Endothelial cell of umbilical vein (primary cell): ENCODE data around the gene FCF1. TPM values are rescaled to one million over a fixed set of nuclear protein-coding genes. Genes with fewer than 3 reads are reported as not detected.

Experiments used
- BruUV-seq: library from RNA; stranded (reverse); fragments of 400-500 nt; replicated peaks from 2 replicates; lab custom pipeline; 2021; lab: Mats Ljungman, UMichigan
- CTCF ChIA-PET: fragments of 300-600, 350-600 bp; sonication (Branson Sonifier 250); formaldehyde crosslinking; loops from one replicate; lab custom pipeline; 2021; ENCODE audit warnings: antibody characterized with exemption, inconsistent platforms; lab: Charles Lee
- POLR2A ChIA-PET: fragments of 300-600, 350-600 bp; sonication (Branson Sonifier 250); formaldehyde crosslinking; loops from one replicate; lab custom pipeline; 2021; ENCODE audit warnings: antibody characterized with exemption, inconsistent platforms; lab: Charles Lee
- DNase-seq: peaks from one replicate; pipeline ENCODE4 v3.0.0-alpha.2; 2011; ENCODE audit warnings: low read depth, low spot score
- FAIRE-seq: peaks from 2 replicates; lab custom pipeline; 2011; peaks lifted over from hg19 to GRCh38; lab: Jason Lieb, UNC
- H2AFZ ChIP-seq: 2 replicates; pipeline ENCODE4 v1.6.0; 2012; ENCODE audit warnings: low read depth, low read length, control low read depth, inconsistent platforms
- H3K27ac ChIP-seq: 2 replicates; pipeline ENCODE4 v1.5.1; 2011; ENCODE audit warnings: low read depth, mild to moderate bottlenecking, control low read depth, low read length, moderate library complexity; ENCODE audit not compliant: insufficient read depth
- H3K27me3 ChIP-seq, 2 experiments: 2 replicates each; pipeline versions ENCODE4 v1.6.0 to v1.6.1; 2011; ENCODE audit warnings: low read length in 2 of 2, mixed read lengths in 1 of 2; ENCODE audit not compliant: control insufficient read depth in 2 of 2, insufficient read depth in 2 of 2
- H3K36me3 ChIP-seq, 2 experiments: 2 replicates in 1 of 2; 3 replicates in 1 of 2; pipeline ENCODE4 v1.5.1; 2011; ENCODE audit warnings: low read length in 2 of 2, mild to moderate bottlenecking in 1 of 2, moderate library complexity in 1 of 2; ENCODE audit not compliant: control insufficient read depth in 2 of 2, insufficient read depth in 2 of 2; ENCODE audit errors: extremely low read depth in 1 of 2
- H3K4me1 ChIP-seq: 3 replicates; pipeline ENCODE4 v1.5.1; 2011; ENCODE audit warnings: mild to moderate bottlenecking, low read length; ENCODE audit not compliant: control insufficient read depth, insufficient read depth; ENCODE audit errors: extremely low read depth
- H3K4me2 ChIP-seq: 2 replicates; pipeline ENCODE4 v1.6.1; 2011; ENCODE audit warnings: low read length, control low read depth, mixed read lengths; ENCODE audit not compliant: insufficient read depth
- H3K4me3 ChIP-seq, 3 experiments: fragments of 200-600 bp in 1 of 3; sonication (generic), shearing (Covaris generic) in 1 of 3; replicated peaks in 1 of 3; 2 replicates each; pipeline ENCODE4 v1.5.1; 2011 to 2016; ENCODE audit warnings: control low read depth in 3 of 3, low read length in 3 of 3, mild to moderate bottlenecking in 2 of 3, inconsistent platforms in 1 of 3, low read depth in 1 of 3, moderate library complexity in 1 of 3; ENCODE audit not compliant: insufficient read depth in 1 of 3
- H3K79me2 ChIP-seq: 2 replicates; pipeline ENCODE4 v1.6.0; 2012; ENCODE audit warnings: low read length, inconsistent platforms; ENCODE audit not compliant: control insufficient read depth, insufficient read depth
- H3K9ac ChIP-seq: replicated peaks from 2 replicates; pipeline ENCODE3; 2011; ENCODE audit warnings: low read length, control low read depth; ENCODE audit not compliant: insufficient read depth; ENCODE audit errors: extremely low read depth
- H3K9me1 ChIP-seq: replicated peaks from 3 replicates; pipeline ENCODE4 v1.6.0; 2011; ENCODE audit warnings: mild to moderate bottlenecking, low read length; ENCODE audit not compliant: control insufficient read depth, insufficient read depth; ENCODE audit errors: extremely low read depth
- H3K9me3 ChIP-seq: replicated peaks from 2 replicates; pipeline ENCODE4 v1.5.1; 2012; ENCODE audit warnings: low read length, inconsistent platforms; ENCODE audit not compliant: control insufficient read depth, insufficient read depth
- H4K20me1 ChIP-seq: replicated peaks from 2 replicates; pipeline ENCODE3; 2011; ENCODE audit warnings: mild to moderate bottlenecking, low read length; ENCODE audit not compliant: control insufficient read depth, insufficient read depth; ENCODE audit errors: extremely low read depth
- CTCF ChIP-seq, 2 donors: IDR thresholded peaks; 1 replicate in 1 of 2; 2 replicates in 1 of 2; pipeline ENCODE4 v1.5.1; 2011; ENCODE audit warnings: low read length in 2 of 2, mild to moderate bottlenecking in 2 of 2, moderate library complexity in 2 of 2, control low read depth in 1 of 2, inconsistent platforms in 1 of 2, low read depth in 1 of 2; ENCODE audit not compliant: insufficient read depth in 1 of 2; ENCODE audit errors: extremely low read depth in 1 of 2
- EZH2 ChIP-seq: IDR thresholded peaks from 2 replicates; pipeline ENCODE4 v1.6.1; 2012; ENCODE audit warnings: borderline replicate concordance, low read depth, mild to moderate bottlenecking, moderate library complexity, low read length, inconsistent platforms; ENCODE audit not compliant: severe bottlenecking
- FOS ChIP-seq: IDR thresholded peaks from 2 replicates; pipeline ENCODE4 v1.6.1; 2011; ENCODE audit warnings: mild to moderate bottlenecking, low read length, moderate library complexity, borderline replicate concordance; ENCODE audit not compliant: insufficient read depth
- GATA2 ChIP-seq: IDR thresholded peaks from 2 replicates; pipeline ENCODE4 v1.7.0; 2011; ENCODE audit warnings: low read depth, mild to moderate bottlenecking, moderate library complexity, mixed read lengths, low read length; ENCODE audit not compliant: insufficient read length, insufficient read depth
- JUN ChIP-seq: IDR thresholded peaks from 2 replicates; pipeline ENCODE4 v1.6.1; 2011; ENCODE audit warnings: borderline replicate concordance, low read depth; ENCODE audit not compliant: insufficient read length, insufficient read depth
- MYC ChIP-seq: IDR thresholded peaks from one replicate; pipeline ENCODE4 v1.6.1; 2011; ENCODE audit warnings: mild to moderate bottlenecking, low read depth, low read length
- POLR2A ChIP-seq: IDR thresholded peaks from 2 replicates; pipeline ENCODE4 v1.6.1; 2012; ENCODE audit warnings: low read depth, mild to moderate bottlenecking, control low read depth, low read length
- POLR2AphosphoS5 ChIP-seq: IDR thresholded peaks from 2 replicates; pipeline ENCODE4 v1.6.1; 2012; ENCODE audit warnings: low read depth, mild to moderate bottlenecking, control low read depth, low read length, moderate library complexity; ENCODE audit not compliant: insufficient read depth
- dilution Hi-C: fragments of 300-500 bp; cut with MboI; formaldehyde crosslinking; loops from one replicate; pipeline ENCODE4 v1.15.0; 2019; ENCODE audit warnings: low sequenced_read_pairs; ENCODE audit not compliant: extremely low pct_ligation_motif_present
- intact Hi-C: fragments of 100-400 bp; cut with micrococcal nuclease; formaldehyde crosslinking; loops from one replicate; pipeline ENCODE4 v1.10.0; 2022
- polyA plus RNA-seq, 4 experiments: library from polyadenylated mRNA; depleted of rRNA in 3 of 4; stranded (reverse) in 3 of 4; unstranded in 1 of 4; fragments of >200 nt; gene quantifications; 2 replicates each; pipeline versions ENCODE4 v1.2.1 to v1.2.3, GENCODE V29; 2011 to 2012; ENCODE audit warnings: missing spikeins in 1 of 4
- total RNA-seq: library from RNA; stranded (reverse); gene quantifications from 2 replicates; pipeline ENCODE4 v1.2.3, GENCODE V29; 2021
- TF ChIP-seq, protein P1 (sequence below): IDR thresholded peaks from 2 replicates; pipeline ENCODE4 v1.6.1; 2011; ENCODE audit not compliant: insufficient read depth, insufficient read length

The FCF1 gene
- total and polyA plus RNA-seq, 2 donors (not counting 3 experiments of a cell fraction or from before 2014, with no cell fraction given) = 26.2 to 58.2 TPM

DNA sequence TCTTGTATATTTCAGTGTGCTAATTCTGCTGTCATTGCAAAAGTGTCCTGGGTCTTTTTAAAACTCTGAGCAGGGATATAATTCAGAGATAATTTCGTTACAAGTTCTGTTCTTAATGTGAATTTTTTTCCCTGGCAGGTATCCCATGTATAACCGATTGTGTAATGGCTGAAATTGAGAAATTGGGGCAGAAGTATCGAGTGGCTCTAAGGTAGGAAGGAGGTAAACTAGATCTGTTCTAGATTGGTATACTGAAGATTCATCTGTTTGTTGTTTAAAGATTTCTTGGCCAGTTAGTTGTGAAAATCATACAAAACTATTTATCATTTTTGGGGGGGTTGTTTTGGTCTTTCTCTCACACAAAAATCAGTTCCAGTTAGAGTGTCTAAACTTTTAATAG lies 10.2 kb downstream of the FCF1 start:
- intact Hi-C loops = no loop called here
- no peak for FAIRE-seq
- Histone ChIP-seq H3K9ac (no peak overlapping the region), H3K27me3 (no peaks in the 10 kb centered on the region), H3K4me1 (no peaks in the 10 kb centered on the region), H3K9me3 (no peaks in the 10 kb centered on the region), H3K36me3 (peaks cover 0 to 4% of the 10 kb centered on the region in 2 experiments), H2AFZ (no peak overlapping the region), H3K4me2 (no peak overlapping the region), H3K79me2 (no peaks in the 10 kb centered on the region), H3K9me1 (no peaks in the 10 kb centered on the region), H3K4me3 (no peak overlapping the region), H3K27ac (no peak overlapping the region), H4K20me1 (no peaks in the 10 kb centered on the region)
- BruUV-seq = no TSS peak
- TF ChIP-seq EZH2 (no peak), MYC (no peak), GATA2 (no peak), POLR2A (no peak), POLR2AphosphoS5 (no peak), CTCF (IDR thresholded peaks at IDR 0.05; ENCODE audit: extremely low read depth in 1 of 2, insufficient read depth in 1 of 2, low read depth in 1 of 2, low read length in 2 of 2) (no peak), JUN (no peak), FOS (no peak)
- TF ChIP-seq, protein P1, sequence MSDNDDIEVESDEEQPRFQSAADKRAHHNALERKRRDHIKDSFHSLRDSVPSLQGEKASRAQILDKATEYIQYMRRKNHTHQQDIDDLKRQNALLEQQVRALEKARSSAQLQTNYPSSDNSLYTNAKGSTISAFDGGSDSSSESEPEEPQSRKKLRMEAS = no peak
- dilution Hi-C loops = no loop called here
- DNase-seq = no peak
- ChIA-PET POLR2A (no interaction called here), CTCF (no interaction called here)
